ENCODE measurements around the gene ZNF888.
"Not testable (repeated sequence)": the region's sequence is repeated elsewhere in the genome, so short reads cannot be mapped to it uniquely, and the experiment has no call there.

ZNF888 gene

GRCh38 chr19:52868031-52868430 lies 55.2 kb downstream of the ZNF888 start:
- not testable (repeated sequence) for DNase-seq

GRCh38 chr19:52857378-52858191 lies 65.6 kb downstream of the ZNF888 start, which contains the start of gene ZNF468:
Gene ZNF468 (minus strand): TSS chr19:52857619. CDS start chr19:52854272, 3,347 bp downstream.
- peak; percentile 69 for DNase-seq

- peak; percentile 17 for DNase-seq
Observed at GRCh38 chr19:52856540-52857377, 66.5 kb downstream of the ZNF888 start.

Measured in activated CD8-positive, alpha-beta memory T cell treated with anti-CD3 and anti-CD28 coated beads, Interleukin-2, amount 50 U/mL, for 4 hours (primary cell).